ENCODE data around the gene NDUFAF8. TPM values are rescaled to one million over a fixed set of nuclear protein-coding genes. Genes with fewer than 3 reads are reported as not detected.

Gene NDUFAF8
- total and polyA plus RNA-seq, 10 of the 15 experiments (the other 5 are each of a cell fraction or from before 2014, with no cell fraction given) = 22.0 to 307 (median 106) TPM

DNA sequence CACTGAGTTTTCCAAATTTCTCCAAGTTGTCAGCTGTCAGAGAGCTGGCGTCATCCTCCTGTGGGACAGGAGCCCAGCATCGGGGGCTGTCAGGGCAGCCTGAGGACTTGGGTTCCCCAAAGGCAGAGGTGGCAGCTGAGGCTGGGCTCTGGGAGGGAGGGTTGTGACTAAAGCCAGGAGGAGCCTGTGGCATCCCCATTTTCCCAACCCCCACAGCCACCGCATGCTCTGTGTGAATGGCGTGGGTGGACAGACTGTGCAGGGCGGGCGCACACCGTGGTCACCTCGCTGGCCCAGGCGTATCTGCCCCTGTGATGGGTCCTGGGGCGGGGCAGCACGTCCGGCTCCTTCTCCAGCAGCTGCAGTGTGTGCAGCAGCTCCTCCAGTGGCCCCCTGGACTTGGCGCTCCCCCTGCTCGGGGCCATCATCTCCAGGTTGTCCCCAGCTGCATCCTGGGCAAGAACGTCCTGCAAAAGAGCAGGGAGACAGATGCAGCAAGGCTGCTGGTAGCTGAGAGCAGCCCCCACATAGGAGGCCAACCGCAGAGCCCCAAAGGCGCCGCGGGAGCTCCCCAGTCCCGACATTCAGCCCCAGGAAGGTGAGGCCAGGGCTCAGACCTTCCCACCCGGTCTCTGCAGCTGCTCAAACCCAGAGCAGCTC, 41.2 kb upstream of the NDUFAF8 start:
- POLR2A ChIA-PET = no interaction called here
- TF ChIP-seq CREB1 (IDR thresholded peaks at IDR 0.05; ENCODE audit: low read depth) (no peak), ZNF217 (IDR thresholded peaks at IDR 0.05) (no peak), SREBF2 (IDR thresholded peaks at IDR 0.05; ENCODE audit: low read length) (no peak), GABPA (IDR thresholded peaks at IDR 0.05; ENCODE audit: low read depth) (no peak), ZNF622 (IDR thresholded peaks at IDR 0.05) (no peak), NRF1 (conservative IDR thresholded peaks at IDR 0.05; ENCODE audit: low read depth, low read length) (no peak), ZBTB4 (CRISPR knock-in tag; IDR thresholded peaks at IDR 0.05) (no peak), WRNIP1 (IDR thresholded peaks at IDR 0.05; ENCODE audit: borderline replicate concordance, low read depth, low read length) (no peak), SIN3A (IDR thresholded peaks at IDR 0.05; ENCODE audit: low read depth, low read length) (no peak), JUNB (IDR thresholded peaks at IDR 0.05) (no peak), MTA2 (IDR thresholded peaks at IDR 0.05; ENCODE audit: low read depth) (no peak), NBN (IDR thresholded peaks at IDR 0.05) (no peak)
- TF ChIP-seq, protein P1, sequence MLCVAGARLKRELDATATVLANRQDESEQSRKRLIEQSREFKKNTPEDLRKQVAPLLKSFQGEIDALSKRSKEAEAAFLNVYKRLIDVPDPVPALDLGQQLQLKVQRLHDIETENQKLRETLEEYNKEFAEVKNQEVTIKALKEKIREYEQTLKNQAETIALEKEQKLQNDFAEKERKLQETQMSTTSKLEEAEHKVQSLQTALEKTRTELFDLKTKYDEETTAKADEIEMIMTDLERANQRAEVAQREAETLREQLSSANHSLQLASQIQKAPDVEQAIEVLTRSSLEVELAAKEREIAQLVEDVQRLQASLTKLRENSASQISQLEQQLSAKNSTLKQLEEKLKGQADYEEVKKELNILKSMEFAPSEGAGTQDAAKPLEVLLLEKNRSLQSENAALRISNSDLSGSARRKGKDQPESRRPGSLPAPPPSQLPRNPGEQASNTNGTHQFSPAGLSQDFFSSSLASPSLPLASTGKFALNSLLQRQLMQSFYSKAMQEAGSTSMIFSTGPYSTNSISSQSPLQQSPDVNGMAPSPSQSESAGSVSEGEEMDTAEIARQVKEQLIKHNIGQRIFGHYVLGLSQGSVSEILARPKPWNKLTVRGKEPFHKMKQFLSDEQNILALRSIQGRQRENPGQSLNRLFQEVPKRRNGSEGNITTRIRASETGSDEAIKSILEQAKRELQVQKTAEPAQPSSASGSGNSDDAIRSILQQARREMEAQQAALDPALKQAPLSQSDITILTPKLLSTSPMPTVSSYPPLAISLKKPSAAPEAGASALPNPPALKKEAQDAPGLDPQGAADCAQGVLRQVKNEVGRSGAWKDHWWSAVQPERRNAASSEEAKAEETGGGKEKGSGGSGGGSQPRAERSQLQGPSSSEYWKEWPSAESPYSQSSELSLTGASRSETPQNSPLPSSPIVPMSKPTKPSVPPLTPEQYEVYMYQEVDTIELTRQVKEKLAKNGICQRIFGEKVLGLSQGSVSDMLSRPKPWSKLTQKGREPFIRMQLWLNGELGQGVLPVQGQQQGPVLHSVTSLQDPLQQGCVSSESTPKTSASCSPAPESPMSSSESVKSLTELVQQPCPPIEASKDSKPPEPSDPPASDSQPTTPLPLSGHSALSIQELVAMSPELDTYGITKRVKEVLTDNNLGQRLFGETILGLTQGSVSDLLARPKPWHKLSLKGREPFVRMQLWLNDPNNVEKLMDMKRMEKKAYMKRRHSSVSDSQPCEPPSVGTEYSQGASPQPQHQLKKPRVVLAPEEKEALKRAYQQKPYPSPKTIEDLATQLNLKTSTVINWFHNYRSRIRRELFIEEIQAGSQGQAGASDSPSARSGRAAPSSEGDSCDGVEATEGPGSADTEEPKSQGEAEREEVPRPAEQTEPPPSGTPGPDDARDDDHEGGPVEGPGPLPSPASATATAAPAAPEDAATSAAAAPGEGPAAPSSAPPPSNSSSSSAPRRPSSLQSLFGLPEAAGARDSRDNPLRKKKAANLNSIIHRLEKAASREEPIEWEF (IDR thresholded peaks at IDR 0.05; ENCODE audit: insufficient replicate concordance, low read depth, low read length) = no peak
- TF ChIP-seq, protein P2, sequence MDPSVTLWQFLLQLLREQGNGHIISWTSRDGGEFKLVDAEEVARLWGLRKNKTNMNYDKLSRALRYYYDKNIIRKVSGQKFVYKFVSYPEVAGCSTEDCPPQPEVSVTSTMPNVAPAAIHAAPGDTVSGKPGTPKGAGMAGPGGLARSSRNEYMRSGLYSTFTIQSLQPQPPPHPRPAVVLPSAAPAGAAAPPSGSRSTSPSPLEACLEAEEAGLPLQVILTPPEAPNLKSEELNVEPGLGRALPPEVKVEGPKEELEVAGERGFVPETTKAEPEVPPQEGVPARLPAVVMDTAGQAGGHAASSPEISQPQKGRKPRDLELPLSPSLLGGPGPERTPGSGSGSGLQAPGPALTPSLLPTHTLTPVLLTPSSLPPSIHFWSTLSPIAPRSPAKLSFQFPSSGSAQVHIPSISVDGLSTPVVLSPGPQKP (IDR thresholded peaks at IDR 0.05; ENCODE audit: low read depth, low read length) = no peak

More for the DNA sequence above, 41.2 kb upstream of the NDUFAF8 start:
- ATAC-seq (no peak), FAIRE-seq (no peak), DNase-seq (ENCODE audit: low read depth, low spot score) (no peak)
- Histone ChIP-seq H3K4me2 (ENCODE audit: control insufficient read depth, insufficient read depth) (no peak overlapping the region), H3K4me1 (ENCODE audit: control insufficient read depth, insufficient read depth, low read length) (peaks cover 3% of the 10 kb centered on the region; the same call in 1 of the 2 replicates), H3K4me3 (no peak overlapping the region), H2AFZ (ENCODE audit: control insufficient read depth, low read depth, low read length) (no peak overlapping the region), H3K36me3 (ENCODE audit: control insufficient read depth in 2 of 2, insufficient read depth in 2 of 2, low read length in 1 of 2) (peaks cover 4 to 7% of the 10 kb centered on the region in 2 experiments; a peak in 2 of 4 replicates), H4K20me1 (ENCODE audit: control insufficient read depth, insufficient read depth) (no peaks in the 10 kb centered on the region), H3K27ac (ENCODE audit: control insufficient read depth, insufficient read depth) (no peak overlapping the region), H3K9ac (ENCODE audit: control insufficient read depth, insufficient read depth, low read length) (no peak overlapping the region), H3K79me2 (ENCODE audit: control insufficient read depth, insufficient read depth, low read length) (no peaks in the 10 kb centered on the region), H3K27me3 (replicated peaks in 1 of 2; ENCODE audit: control insufficient read depth in 2 of 2, insufficient read depth in 2 of 2, low read length in 1 of 2) (no peaks in the 10 kb centered on the region), H3K9me3 (replicated peaks; ENCODE audit: control insufficient read depth, insufficient read depth, low read length) (no peaks in the 10 kb centered on the region)
- ChIA-PET SMC1A (ENCODE audit: uncharacterized antibody, unreplicated experiment) (interaction anchor here (0.6 to 1.2 kb wide), 2 partner anchors 25 to 682 kb away, joined by 3 to 4 read pairs; partner anchors contain the start of gene CEP131), CTCF (interaction anchor here (0.7 to 0.9 kb wide), 2 partner anchors 43 to 287 kb away, joined by 3 read pairs; no protein-coding TSS in a partner anchor), RAD21 (ENCODE audit: unreplicated experiment) (no interaction called here)
- 78% methylated on average over 21 of the region's 21 CpGs for WGBS (ENCODE audit: insufficient coverage, insufficient replicate concordance, low lambda C conversion rate, missing lambda C conversion rate)
- in situ Hi-C loops (cut with MboI) = no loop called here
- intact Hi-C loops (cut with micrococcal nuclease; ENCODE audit: unreplicated experiment) = no loop called here
- no TSS peak for BruUV-seq (replicated peaks)

Measured in GM12878 (cell line).